ENCODE data around the gene SRGAP1.

DNA sequence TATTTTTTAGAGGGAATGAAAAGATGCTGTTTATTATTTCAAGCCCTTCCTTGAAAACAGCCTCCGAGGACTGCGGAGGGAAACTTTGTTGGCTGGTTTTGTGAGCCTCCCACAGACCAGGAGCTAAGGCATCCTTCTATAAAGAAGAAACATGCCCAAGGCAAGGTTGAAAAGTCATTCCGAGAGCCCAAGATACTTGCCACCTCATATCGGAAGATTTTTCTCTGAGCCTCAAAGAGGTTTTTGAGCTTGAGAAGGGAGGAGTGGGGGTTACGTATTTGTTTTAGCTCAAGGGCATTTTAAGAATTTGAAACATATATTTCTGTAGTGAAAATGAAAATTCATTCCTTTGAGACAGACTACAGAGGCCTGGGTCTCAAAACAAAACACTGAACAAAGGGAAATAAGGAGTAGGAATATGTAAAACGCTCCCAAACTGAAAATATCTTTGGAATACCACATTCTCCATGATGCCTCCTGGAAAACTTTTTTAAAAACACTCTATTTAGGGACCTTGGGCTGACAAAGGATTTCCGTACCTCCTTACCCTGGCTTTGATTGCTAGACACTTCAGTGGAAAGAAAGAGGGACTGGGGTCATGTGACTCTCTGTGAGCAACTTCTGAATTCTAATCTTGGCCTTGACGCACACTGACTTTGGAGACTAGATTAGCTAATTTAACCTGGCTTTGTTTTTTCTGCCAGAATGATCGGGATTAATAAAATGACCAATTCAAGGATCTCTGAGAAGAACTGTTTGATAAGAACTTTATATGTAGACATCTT is 180.9 kb downstream of the SRGAP1 start:
- TF ChIP-seq EZH2phosphoT487 (IDR thresholded peaks at IDR 0.05; ENCODE audit: insufficient read depth, low read depth): no peak
- TF ChIP-seq EZH2 (IDR thresholded peaks at IDR 0.05; ENCODE audit: insufficient read depth, poor library complexity, severe bottlenecking): no peak
